ENCODE measurements around the gene CCDC148.
"Not testable (repeated sequence)": the region's sequence is repeated elsewhere in the genome, so short reads cannot be mapped to it uniquely, and the experiment has no call there.

CCDC148 gene

DNA sequence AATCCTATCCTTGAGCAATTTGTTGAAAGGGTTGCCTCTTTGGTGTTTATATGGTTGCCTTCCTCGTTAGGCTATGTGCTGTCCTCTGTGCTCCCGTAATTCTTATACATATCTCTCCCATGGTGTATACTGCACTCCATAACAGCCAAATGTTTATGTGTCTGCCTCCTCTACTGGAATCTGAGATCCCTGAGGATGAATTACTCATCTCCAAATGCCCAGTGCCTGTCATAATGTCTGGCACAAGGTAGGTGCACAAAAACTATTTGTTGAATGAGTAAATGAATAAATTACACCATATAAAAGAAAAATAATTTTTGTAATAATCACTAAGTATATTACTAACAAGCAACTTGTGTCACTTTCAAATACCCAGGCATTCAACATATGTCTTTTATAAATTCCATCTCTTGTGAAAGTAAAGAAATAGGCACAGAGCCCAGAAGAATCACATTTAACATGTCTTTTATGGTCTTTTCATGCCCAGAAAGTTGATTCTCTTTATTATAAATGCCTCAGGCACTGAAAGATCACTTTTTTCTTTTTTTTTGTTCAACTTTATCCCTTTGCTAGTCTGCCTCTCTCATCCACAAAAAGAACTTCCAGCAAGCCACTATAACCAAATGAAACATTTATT, 164.9 kb downstream of the CCDC148 start:
- DNase-seq (ENCODE audit: low read depth), result peak; percentile 16

DNA sequence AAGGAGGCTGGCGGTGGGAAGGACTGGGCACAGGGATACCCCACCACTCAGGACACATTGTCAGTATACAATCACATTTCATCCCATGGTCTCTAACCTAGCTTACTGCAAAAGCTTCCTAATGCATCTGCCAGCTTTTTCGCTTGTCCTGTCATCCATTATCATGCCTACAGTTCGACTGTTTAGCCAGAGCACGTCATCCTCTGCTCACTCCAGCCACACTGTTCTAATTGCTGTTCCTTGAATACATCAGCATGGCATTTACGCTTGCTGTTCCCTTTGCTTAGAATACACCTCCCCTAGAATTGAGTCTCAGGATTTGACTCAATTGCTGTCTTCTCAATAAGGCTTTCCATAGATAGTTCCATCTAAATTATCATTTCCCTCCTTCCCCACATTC, 166.3 kb downstream of the CCDC148 start:
- DNase-seq (ENCODE audit: low read depth), result no peak

DNA sequence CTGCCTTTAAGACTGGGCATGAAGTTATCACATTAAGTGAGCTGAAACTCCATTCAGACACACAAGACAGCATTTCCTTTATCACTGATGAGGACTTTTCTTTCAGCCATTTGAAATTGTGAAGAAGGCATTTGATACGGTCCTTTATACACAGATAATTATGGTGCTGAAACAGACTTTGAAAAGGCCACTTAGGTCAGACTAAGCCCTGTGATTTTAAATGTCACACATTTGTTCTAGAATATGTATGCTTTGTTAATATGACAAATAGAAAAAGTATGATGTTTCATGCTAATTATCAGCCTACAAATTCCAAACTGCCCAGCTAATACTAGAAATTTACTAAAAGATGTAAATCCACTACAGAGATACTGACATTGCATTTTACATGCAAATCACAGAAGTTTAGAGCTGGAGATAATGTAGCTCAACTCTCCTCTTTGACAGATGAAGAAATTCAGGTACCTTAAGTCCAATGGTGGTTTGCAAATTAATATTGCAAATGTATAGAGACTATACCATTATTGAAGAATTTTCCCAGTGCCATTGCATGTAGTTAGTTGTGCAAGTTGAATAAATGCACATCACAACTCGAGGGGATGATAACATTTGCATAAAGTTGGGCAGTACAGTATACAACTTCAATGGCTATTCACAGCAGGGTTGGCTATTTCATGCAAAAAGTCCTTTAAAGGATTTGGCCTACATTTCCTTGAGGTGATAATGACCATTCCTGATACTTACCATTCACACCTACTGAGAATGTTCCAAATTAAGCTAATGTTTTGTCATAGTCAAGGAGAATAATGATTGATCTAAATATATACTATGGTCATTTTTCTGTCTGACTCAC, 179.7 kb downstream of the CCDC148 start:
- DNase-seq (ENCODE audit: low read depth), result no peak

DNA sequence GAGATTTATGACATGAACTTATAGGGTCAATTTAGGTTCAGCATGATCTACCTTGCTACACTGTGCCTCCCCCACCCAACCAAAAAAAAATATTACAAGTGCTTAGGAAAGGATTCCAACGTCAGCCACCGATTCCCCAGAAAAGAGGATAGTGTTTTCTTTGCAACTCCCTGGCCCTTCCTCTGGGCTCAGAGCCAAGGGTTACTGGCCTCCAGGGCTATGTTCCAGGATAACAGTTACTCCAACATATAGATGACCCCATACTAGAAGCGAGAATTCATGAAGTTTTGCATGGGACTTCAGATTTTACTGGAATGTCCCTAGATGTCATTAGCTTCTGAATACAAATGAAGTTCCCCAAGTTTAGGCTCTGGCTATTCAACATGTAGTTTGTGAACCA, 182.8 kb downstream of the CCDC148 start:
- no peak for DNase-seq (ENCODE audit: low read depth)

DNA sequence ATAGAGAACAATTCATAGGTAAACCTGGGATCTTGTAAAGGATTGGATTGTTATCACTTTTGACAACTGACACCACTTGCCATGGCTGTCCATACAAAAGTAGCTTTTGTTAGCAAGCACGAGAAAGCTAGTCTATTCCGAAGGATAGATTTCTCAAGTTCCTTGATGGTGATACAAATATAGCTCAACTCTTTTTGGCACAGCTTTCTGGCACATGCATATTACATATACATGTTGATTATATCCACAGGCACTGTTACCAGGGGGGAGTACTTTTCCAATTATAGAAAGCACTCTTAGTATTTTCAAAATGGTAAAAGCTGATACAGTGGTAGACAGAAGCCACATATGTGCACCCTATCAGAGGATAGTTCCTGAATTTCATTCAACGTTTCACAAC, 186.0 kb downstream of the CCDC148 start:
- DNase-seq (ENCODE audit: low read depth), result no peak

DNA sequence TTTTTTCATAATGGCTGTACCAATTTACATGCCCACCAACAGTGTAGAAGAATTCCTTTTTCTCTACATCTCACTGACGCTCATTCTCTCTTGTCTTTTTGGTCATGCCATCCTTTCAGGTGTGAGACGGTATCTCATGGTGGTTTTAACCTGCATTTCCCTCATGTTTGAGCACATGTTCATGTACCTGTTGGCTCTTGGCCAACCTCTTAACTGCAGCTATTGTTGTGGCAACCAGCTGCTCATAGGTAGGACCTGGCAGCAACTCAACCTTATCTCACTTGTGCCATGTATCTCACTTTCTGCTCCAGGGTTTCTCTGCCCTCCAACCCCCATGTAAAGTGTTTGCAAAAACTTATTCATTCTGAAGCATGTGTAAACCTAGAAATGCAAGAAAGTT, 187.4 kb downstream of the CCDC148 start:
- no peak for DNase-seq (ENCODE audit: low read depth)

DNA sequence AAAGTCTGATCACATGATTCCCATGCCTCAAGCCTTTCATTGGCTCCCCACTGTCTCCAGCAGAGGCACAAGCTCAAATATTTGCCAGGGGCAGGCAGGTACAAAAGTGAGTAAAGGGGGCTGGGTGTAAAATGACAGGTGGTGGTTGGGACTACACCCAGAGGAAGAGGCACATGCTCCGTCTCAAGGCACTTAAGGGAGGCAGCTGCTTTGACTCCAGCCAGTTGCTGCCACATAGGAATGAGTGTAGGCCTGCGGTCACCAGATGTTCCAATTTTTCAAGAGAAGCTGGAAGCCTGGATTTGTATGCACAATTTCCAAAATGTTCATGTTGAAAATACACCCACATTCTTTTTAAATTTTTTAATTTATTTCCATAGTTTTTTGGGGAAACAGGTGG, 190.4 kb downstream of the CCDC148 start:
- DNase-seq (ENCODE audit: low read depth), result no peak

DNA sequence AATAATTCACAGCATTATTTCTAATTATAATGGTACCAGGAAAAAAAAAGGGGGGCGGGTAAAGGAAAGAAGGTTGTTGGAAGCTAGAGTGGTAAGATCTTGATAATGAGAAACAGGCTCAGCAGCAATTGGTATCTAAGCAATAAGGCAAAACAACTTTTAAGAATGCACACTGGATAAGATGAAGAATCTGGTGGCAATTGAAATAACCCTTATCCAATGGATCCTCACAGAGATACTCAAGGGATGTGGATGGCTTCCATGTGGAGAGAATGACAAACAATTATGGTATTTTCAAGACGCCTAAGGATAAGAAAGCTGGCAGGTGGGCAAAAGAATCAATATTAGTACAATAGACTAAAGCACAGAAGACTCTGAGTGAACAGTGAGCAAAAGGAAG, 201.3 kb downstream of the CCDC148 start:
- no peak for DNase-seq (ENCODE audit: low read depth)

DNA sequence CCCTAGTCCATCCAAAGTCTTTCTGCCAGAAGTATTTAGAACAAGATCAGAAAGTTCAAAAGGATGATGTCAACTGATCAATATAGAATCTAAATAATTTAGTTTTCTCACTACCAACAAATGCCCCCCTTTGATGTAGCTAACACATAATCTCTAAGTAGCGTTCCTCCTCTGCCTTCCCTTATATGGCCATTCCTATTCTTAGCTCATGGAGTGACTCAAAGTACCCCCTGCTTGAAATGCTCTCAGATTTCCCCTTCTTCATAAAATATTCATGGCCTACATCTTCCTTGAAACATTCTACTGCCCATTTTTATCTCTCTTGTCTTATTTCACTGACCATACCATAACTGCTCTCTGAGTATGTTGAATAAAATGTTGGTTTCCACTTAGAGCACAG, 203.4 kb downstream of the CCDC148 start:
- DNase-seq (ENCODE audit: low read depth), result no peak

DNA sequence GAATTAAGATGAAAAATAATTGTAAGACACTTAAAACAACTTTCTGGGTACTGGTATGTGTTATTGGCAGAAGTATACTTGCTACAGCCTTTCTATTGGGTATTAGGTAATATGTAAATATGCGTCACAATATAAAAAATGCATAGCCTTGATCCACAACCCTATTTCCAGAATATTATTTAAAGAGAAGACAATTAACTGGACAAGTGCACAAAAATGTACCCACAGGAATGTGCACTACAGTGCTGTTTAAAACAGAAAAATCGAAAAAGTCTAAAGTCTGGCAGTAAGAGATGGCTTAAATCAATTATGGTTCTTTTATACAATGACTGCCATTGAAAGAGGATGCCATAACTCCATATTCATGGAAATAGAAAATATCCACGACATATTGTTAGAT, 205.2 kb downstream of the CCDC148 start:
- no peak for DNase-seq (ENCODE audit: low read depth)

DNA sequence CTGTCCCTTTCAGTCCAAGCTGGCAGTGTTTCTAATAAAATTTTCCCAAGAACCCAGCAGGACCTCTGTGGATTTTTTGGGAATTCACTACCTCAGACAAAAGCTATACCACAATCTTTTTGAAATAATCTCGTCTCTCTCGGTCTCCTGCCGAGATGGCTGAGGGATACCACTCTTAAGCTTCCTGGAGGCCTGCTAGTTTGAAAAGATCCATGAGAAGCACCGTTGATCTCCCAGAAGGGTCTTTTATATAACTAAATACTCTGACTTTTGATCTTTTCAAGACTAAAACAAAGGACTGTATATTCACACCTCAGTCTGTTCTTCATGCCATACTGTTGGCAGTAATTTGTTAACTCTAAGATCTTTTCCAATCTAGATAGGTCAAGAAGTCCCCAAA, 213.2 kb downstream of the CCDC148 start:
- DNase-seq (ENCODE audit: low read depth), result no peak

DNA sequence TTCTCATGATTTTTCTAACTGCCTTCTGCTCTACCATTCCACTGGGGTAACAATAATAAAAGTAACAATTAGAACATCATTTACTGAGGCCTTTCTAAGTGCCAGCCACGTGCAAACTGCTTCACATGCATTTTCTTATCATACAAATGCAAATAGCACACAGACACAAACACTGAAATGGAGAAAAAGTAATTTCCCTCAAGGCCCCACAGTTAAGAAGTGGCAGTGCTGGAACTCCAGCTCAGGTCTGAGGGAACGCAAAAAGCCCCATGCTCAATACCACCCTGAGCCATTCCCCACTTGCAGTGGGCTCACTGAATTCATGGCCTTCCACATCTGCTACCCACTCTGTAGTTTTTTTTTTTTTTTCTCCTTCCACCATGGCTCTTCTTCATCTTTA, 214.3 kb downstream of the CCDC148 start:
- DNase-seq (ENCODE audit: low read depth), result no peak

DNA sequence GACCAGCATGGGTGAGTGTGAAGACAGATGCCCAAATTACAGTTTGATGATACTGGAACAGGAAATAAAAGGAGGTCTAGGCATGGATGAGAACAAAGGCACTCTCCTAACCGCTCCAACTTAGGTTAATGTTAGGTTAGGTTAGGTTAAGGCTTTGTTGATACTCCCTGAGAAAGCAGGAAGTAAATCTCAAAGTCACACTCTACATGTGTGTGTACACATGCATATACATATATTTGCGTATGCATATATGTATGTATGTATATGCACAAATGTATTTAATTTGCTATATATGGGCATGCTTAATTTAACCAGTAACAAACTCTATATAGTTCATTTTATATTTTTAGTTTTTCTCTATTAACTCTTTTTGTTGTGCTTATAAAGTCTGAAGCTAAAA, 215.6 kb downstream of the CCDC148 start:
- DNase-seq (ENCODE audit: low read depth), result no peak

DNA sequence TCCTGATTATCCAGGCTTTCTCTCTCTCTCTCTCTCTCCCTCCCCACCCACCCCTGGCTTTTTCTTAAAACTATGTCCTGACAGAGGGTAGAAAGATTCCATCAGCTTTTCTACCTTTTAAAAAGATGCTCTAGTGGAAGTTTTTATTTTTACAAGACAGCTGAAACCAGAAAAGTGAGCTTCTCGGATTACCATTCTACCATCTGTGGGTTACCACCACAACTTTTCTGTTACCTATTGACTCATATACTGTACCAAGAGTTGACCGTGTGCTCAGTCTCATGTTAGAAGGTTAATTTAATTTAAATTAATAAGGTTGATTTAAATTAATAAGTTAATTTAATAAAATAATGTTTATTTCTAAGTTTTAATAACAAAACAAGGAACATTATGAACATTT, 217.3 kb downstream of the CCDC148 start:
- DNase-seq (ENCODE audit: low read depth), result no peak

DNA sequence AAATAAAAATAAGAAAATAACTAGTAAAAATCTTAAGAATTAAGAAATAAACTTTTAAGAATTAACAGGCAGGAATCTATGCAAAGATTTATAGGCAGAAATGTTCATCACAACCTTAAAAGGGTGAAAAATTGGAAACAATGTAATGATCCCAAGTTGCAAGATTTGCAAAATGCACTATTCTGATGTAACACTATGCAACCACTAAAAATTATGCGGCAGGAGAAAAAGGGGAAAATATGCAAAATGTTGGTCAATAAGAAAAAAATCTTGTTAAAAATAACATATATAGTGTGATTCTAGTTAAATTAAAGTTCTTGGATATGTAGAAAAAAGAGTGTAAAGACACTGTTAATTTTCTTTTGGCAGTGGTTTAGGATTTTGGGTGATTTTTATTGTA, 222.1 kb downstream of the CCDC148 start:
- no peak for DNase-seq (ENCODE audit: low read depth)

DNA sequence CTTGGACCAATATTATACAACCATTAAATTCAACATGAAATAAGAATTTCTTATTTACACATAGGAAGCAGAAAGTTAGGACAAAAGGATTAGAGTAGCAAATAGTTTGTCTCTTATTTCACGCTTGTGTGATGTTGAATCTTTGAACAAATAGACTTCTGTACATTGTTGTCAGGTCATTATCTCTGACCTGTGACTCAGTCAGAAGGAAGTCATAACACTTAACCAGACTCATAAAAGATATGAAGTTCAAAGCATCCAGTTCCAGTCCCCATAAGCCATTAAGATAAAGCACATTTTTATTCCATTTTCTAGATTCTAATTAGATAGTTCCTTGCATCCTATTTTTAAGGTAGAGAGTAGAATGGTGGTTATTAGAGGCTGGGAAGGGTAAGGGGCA, 224.1 kb downstream of the CCDC148 start:
- peak; percentile 20 for DNase-seq (ENCODE audit: low read depth)

DNA sequence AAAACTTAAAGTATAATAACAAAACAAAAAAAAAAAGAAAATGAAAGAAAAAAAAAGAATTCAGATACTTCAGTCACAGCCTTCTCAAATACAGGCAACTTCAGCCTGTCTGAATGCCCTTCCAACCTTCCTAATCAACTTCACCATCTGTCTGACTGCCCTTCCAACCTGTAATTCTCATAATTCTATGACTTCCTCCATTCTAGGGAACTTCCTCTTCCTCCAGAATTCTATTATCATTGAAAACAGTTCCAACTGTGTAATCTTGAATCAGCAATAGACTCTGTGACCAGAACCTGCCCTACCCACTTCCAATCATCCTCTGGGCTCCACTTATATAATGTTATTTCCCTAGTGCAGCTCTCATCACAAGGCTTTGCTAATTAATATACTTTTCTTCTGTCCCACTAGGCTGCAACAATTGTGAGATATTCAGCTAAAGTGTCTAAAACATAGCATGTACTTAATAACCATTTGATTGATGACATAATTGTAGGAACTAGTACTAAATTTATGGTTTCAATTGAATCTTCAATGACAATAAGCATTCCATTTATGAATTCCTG, 227.5 kb downstream of the CCDC148 start:
- DNase-seq (ENCODE audit: low read depth), result no peak

DNA sequence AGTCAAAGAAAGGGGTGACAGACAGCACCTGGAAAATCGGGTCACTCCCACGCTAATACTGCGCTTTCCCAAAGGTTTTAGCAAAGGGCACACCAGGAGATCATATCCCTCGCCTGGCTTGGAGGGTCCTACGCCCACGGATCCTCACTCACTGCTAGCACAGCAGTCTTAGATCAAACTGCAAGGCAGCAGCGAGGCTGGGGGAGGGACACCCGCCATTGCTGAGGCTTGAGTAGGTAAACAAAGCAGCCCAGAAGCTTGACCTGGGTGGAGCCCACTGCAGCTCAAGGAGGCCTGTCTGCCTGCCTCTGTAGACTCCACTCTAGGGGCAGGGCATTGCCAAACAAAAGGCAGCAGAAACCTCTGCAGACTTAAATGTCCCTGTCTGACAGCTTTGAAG, 233.5 kb downstream of the CCDC148 start:
- DNase-seq (ENCODE audit: low read depth), result not testable (repeated sequence)

DNA sequence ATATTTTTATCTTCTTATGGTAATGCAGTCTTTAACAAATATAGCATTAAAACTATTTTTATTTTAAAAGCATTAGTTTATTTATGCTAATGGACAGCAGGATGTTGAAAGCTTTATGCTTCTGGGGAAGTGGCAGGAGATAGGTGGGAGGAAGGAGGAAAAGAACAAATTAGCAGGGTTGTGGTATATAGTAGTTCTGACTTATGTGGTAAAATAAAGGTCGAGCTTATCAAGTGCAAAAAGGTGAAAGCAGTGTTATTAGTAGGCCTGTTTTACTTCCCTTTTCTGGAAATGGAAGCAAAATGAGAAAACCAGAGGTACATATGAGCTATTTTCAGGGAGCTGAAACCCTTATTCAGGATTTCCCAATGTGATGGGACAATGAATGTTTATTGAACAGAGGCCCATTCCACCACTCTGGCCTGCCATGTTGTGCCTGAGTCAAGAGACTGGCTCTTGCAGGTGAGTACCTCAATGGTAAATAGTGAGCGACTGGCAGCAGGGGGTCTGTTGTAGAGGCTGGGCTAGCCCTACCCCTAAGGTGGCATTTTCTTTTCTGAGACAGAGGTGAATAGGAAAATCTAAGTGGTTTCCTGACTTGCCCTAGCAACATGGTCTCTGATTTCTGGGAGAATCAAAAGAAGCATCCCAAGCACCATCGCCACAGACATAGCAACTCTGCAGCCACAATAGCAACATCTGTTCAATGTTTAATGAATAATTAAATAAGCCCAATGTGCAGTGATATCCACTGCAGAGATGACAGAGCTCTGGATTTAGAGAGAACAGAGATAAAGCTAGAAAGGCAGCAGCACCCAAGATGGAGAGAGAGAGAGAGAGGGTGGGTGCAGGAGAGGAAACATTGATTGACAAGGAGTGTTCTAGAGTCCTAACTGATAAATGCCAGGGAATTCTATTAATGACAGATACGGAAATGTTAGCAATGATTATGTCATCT, 235.2 kb downstream of the CCDC148 start:
- DNase-seq (ENCODE audit: low read depth), result no peak

DNA sequence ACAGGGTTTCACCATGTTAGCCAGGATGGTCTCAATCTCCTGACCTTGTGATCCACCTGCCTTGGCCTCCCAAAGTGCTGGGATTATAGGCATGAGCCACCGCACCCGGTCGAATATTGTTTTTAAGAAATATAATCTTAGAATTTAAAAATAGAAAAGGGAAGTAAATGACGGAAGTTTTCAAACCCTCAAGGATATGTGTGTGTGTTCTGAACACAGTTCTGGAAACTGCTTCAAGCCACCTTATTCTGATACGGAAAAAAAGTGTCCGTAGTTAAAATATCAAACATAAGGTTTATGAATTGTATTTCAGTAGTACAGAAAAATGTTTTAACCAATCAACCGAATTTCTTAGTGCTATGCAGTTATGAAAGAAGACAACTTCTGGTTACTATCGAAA, 239.0 kb downstream of the CCDC148 start:
- no peak for DNase-seq (ENCODE audit: low read depth)

DNA sequence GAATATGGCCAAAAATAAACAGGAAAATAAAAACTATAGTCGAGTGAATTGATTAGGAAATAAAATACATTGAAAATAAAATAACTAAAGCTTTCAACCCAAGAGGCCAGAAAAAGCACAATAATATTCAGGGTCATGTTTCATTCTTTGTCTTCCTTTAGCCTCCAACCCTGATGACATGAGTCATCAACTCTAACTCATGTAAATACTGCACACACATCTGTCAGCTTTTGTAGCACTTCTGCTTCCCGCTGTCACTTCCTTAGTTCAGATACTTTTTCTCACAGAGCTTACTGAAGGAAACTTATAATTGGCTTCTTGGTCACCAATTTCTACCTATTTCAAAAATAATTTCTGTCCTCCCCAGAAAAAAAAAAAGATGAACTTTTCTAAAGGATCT, 242.1 kb downstream of the CCDC148 start:
- DNase-seq (ENCODE audit: low read depth), result peak; percentile 9

DNA sequence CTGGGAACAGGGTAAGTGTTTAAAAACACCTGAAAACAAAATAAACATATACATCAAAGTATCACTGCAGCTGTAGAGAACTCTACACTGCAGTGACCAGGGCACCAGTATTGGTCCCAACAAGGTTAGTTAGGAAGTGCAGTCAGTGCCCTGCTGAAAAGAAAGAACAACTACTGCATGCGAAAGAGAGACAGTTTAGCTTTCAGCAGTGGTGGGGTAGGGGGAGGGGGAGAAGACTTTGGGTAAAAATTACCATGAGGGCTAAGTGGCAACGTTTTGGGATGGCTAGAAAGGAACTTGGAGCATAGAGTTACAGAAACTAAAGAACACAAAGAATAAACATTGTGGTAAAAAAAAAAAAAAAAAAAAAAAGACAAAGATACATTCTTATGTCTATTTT, 242.8 kb downstream of the CCDC148 start:
- no peak for DNase-seq (ENCODE audit: low read depth)
